ELR (cell line): ENCODE measurements around the gene ZXDC.

Experiments
- DNase-seq: peaks from one replicate; pipeline ENCODE4 v3.0.0-alpha.2; 2015; ENCODE audit warnings: low read depth

Gene ZXDC

DNA sequence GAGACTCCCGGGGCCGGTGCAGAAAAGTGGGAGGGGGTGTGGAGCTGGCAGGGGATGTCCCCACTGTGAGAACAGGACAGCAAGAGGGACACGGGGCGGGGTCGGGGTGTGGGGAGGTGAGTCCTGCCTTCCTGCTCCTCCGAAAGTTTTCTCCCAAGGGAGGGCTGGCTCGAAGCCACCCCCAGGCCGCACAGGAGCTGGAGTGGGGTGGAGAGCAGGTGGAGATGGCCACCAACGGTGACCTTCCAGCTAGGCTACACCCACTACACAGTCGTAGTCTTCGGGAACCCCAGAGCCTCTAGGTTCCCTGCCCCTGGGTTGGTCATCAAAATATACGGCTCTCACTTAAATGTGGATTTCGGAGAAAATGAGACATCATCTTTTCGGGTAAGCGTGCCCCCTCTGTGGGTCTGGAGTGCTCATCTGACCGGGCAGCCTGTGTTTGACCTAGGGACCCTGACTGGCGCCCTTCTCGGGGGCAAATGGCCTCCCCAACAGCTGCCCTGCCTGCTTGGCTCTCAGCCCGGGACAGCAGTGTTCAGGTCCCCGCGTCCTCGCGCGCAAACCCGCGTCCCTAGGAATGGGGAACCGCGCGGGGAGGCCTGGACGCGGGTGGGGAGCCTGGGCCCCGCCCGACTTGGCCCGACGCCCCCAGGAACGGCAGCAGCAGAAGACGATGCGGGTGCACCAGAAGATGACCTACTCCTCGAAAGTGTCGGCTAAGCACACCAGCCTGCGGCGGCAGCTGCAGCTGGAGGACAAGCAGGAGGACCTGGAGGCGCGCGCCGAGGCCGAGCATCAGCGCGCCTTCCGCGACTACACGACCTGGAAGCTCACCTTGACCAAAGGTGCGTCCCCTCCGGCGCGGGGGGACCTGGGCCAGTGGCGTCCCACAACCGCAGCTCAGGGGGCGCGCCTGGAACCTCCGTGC is 59.8 kb downstream of the ZXDC start:
- DNase-seq, result no peak

DNA sequence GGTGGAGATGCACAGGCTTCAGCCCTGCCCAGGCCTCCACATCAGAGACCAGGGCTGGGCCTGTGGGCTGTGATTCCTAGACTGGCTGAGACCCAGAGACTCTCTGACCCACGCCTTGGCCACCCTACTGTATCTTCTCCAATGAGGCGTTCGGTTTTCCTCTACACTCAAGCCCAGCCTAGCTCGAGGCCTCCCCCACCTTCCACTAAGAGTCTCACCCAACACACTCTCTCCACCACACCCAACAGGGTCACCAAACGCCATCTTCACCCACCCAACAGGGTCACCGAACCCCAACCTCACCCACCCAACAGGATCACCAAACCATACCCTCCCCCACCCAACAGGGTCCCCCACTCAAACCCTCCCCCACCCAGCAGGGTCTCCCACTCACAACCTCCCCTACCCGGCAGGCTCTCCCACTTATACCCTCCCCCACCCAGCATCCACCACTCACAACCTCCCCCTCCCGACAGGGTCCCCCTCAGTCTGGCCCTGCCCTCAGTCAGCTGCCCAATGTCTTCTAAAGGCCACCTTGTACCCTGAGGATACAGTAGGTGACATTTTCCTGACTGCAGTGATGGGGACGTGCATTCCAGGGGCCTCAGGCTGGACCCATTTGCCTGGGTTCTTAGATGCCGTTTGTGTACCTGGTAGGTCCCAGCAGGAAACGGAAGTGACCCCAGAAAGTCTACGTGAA is 60.6 kb downstream of the ZXDC start:
- no peak for DNase-seq

DNA sequence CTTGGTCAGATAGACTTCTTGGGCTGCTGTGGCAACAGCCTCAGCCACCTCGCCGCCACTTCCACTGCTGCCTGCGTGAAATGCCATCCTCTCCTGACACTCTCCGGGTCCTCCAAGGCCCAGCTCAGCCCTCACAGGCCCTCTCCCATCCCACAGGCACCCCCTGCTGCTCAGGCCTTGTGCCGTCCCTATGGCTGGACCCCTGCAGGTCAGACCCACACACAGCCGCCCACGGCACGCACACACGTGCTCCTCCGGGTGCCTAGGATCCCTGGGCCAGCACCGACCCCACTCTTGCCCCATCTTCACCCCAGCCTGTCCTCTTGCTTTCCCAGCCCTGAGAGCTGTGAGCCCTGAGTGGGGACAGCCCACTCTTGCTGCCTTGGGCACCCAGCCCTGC is 61.3 kb downstream of the ZXDC start:
- DNase-seq, result no peak

DNA sequence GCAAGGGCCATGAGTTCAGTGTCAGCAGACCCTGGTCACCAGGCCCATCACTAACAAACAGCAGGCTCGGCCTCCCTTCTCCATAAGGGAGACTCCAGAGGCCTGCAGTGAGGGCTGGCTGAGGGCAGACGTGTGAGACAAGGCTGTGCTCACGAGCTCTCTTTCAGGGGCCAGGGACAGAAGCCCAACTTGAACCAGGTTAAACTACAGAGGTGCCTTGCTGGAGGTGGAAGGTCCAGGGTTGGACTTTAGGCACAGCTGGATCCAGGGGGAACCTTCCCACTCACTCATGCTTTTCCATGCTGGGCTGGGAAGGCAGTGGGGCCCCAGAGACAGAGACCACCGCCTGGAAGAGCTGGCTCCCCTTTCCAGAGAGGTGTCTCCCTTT is 62.0 kb downstream of the ZXDC start:
- DNase-seq, result no peak

DNA sequence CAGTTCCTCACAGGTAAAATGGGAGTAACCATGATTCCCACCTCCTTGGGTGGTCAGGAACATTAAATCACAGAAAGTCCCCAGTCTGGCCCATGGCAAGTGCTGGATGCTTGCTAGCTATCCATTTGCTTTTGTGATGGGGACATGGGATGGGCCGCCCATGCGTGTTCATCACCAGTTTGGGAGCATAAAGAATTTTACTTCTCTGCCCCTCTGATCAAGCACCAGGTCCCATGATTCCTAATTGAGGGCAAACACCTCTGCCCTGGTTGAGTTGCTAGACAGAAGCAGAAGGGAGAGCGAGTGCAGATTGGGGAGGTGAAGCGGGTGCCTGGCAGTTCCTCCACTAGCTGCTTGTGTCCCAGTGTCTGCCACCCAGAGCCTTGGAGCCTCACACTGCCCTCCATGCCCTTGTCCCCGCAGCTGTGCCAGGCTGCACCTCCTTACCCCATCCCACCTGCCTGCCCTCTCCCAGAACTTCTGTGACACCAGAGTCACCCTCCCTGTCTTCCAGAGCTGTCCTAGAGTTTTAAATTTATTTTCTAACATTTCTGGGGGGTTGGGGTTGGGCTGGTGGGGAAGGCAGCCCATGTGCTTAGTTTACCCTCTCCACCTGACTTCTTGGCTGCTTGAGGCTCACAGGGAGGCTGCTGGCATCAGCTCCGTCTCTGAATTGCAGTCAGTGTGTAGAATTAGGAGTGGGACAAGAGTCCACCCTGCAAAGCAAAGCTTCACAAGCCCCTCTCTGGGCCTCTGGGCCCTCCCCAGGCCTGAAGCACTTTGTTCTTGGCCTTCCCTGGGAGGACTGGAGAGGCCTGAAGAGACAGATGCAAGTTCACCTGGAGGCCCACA is 62.6 kb downstream of the ZXDC start:
- no peak for DNase-seq

DNA sequence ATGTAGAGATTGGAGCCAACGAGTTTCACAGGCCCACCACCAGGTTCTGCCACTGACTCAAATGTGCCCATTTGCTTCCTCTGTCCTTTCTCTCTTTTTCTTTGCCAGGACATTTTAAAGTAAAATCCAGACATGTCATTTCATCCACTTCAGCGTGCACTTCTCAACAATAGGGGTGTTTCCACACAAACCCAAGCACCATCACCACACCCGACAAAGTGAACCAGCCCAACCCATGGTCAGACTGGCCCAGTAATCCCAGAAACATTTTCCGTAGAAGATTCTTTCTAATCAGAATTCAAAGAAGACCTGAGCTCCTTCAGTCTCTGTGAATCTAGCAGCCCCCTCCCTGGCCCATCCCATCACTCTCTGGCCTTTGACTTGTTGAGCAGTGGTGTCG is 67.6 kb downstream of the ZXDC start:
- no peak for DNase-seq

DNA sequence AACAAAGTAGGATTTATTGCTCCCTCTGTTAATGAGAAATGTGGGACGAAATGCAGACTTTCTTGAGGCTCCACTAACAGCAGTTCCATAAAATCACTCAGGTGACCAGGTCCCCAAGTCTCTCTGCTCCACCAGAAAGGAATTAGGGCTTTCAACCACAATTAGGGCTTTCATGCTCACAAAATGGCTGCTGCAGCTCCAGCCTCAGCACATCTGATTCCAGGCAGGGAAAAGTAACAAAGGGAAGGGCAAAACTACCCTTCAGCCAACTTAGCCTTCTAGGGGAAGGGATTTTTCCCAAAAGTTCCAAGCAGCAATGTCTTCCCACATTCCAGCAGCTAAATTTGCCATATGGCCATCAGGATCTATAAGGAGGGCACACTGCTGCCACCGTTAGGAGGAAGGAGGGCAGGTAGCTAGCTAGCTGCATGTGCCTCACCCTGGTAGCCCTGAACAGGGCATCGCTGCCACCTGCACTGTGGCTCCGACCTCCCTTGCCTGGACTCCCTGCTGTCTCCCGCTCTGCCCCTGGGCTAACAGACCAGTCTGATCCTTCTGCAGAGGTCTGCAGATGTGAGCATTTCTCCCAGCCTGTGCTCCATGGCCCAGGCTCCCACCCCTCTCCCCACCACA is 68.2 kb downstream of the ZXDC start:
- no peak for DNase-seq

DNA sequence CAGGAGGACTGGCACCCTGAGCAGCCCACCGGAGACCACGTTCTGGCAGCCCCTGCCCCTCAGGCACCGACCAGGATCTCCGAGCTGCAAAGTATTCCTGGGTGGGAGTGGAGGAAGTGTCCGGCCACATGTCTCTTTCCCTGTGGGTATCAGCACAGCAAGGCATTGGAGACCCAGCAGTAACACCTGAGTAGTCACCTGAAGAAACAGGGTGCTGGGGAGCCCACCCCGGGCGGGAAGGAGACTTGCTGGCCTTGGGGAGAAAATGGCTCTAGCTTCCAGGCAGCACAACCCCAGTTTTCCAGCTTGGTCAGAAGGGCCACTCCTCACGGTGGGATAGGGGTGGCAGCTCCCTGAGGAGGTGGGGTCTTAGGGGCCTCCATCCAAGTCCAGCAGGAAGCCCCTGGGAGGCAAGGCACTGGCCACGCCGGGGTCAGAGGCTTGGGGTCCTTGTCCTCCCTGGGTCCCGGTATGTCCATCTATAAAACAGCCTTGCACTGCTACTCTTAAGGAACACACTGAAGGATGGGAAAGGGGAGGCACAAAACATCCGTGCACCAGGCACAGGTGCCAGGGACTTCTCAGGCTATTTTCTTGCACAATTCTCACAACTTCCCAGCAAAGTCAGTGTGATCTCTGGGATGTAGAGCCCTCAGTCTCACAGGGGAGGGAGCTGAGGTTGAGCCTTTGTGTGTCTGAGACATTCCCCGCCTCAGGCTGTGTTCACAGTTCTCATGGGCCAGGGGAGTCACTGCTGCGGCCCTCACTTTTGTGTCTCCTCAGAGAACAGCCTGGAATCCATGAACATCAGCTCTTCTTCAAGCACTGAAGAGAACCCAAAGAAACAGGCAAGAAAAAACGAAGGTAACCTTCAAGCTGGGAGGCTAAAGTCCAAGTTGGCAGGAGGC is 69.0 kb downstream of the ZXDC start:
- no peak for DNase-seq

DNA sequence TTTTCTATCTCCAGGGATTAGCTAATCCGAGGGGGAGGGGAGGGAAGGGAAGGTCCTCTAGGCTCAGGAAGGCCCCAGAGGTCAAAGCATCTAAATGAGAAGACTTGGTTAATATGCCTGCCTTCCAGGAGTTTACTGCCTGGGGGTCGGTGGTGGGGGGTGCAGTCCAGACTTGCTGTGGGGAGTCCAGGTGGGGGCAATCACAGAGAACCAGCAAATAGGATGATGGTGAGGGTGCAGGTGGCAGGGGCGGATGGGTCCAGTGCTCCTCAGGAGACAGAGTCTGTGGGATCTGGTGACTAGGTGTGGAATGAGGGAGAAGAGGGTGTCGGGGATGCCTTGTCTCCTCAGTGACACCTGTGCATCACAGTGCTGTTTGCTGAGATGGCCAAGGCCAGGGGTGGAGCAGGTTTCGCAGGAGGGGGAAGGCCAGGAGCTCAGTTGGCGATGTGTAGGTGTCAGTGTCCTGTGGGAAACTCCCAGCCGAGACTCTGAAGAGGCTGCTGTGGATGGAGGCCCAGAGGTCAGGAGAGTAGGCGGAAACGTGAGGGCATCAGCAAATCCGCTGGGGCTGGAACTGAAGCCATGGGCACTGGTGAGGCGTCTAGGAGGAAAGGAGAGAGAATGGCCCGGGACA is 72.9 kb downstream of the ZXDC start:
- DNase-seq, result no peak

DNA sequence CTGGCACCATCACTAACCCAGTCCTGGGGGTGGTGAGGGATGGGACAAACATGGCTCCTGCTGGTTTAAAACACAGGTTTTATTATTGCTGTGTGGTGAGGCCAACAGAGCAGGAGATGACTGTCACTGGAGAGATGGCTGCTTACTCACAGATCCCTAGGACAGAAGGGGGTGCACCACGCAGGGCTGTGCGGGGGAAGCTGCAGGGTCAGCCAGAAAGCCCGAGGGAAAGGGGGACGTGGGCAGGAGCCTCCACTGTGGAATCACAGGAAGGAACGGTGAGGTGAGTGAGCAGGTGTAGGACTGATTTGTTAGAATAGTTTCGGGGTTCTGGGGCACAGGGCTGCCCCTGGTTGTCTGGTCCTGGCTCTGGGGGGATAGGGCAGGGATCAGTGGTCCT is 73.5 kb downstream of the ZXDC start:
- DNase-seq, result no peak

DNA sequence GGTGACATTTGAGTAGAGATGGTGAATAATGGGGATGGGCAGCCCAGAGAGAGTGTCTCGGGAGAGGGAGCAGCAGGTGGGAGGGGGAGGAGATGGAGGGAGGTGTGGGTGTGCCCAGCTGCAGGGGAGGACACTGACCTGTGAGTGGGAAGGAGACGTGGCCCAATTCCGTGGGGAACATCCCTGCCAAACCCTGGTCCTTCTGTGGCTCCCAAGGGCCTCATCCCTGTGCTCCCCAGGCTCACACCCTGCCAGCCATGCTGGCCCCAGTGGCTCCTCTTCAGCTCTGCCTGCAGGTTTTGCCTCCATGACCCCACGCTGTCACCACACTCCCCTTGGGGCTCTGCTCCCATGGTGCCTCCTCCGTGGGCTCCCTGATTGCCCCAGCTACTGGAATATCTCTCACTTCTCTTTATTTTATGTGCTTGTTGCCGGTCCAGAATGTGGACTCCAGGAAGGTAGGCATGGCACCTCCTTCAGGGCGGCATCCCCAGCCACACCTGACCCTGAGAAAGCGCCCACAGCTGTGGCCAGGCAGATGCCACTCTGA is 74.0 kb downstream of the ZXDC start:
- no peak for DNase-seq

DNA sequence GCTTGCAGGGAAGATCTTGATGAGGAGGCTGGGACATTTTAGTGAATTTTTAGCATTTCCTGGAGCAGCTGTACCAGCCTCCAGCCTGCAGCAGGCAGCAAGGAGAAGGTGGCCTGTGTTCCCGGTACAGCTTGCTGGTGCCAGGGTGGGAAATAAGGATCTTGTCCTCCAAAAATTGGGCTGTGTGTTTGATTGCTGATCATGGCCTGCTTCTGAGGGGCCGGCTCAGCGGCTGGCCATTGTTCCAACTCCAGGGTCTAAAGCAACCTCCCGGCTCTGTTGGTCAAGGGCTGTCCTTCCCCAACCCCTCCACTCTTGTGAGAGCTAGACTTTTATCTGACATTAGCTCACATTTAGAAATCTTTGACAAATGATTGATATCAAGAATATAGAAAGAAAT is 75.9 kb downstream of the ZXDC start:
- DNase-seq, result no peak

DNA sequence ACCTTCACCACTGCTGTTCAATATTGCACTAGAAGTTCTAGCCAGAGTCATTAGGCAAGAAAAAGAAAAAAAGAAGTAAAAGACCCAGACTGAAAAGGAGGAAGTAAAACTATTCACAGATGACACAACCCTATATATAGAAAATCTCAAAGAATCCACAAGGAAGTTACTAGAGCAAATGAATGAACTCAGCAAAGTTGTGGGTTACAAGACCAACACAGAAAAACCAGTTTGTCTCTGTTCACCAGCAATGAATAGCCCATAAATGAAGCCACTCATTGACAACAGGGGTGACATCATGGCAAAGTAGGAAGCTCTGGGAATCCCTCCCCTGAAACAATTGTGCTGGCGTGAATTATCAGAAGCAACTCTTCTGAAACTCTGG is 76.3 kb downstream of the ZXDC start:
- DNase-seq, result no peak

DNA sequence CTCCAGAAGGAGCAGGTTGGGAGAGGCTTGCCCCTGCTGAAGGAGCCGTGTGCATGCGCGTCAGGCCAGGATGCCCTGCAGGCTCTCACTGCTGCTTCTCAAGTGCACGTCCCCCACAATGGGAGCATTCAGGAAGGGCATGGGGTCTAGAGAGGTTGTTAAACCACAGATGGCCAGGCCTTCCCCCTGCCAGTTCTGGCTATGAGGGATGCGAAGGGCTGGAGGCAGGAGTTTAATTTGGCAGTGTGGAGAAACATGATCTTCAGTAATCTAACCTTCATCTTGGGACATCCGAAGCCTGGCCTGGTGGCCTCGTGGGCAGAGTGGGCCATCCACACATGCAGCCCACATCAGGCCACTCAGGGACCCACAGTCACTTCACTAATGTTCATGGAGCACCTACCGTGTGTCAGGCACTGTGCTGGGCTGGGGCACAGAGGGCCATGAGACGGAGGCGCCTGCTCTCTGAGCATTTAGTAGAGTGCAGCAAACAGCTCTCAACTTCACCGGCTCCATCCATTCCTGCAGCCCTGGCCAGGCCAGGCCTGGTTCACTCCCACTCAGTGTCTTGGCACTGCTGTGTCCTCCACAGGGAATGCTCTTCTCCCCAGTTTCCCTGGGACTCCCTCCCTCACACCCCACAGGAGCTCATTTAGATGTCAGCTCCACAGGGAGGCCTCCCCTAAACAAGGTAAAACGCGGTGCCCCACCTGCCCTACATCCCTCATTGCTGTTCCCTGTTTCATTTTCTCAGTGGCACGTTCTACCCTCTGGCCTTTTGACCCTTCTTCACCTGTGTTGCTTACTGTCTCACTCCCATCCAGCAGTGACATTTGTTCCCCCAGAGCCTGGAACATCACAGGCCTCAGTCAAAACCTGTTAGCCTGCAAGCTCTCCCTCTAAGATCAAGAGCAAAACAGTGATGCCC is 77.0 kb downstream of the ZXDC start:
- DNase-seq, result no peak

DNA sequence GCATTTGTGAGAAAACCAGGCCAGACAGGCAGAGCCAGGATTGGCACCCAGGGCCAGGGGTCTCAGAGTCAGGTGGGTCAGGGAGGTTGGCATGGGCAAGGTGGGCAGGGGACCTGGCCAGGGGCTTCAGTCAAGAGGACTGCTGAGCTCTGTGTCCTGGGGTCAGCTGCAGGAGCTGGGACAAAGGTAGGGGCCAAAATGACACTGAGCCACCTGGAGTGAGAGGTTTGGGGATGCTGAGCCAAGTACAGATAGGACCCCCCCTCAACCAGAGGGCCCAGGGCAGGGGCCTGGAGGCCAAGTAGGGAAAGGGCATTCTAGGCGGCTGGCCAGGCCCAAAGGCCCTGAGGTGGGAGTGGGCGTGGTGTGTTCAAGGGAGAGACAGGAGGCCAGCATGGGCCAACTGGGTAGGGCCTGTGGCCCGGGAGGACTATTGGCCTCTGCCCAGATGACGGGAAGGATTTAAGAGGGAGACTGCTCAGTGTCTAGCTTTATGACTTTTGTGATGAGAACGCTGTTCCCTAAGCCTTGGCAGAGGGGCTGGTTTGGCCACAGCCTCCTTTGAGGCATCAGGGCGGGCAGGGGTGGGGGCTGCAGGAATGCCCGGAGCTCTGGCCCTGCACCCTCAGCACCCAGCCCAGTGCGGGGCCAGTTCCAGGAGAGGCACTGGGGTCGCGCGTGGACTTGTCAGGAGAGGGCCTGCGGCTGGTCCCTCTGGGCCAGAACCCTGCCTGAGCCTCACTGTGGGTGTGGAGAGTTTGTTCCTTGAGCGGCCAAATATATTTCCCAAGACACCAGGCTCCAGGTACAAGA is 77.9 kb downstream of the ZXDC start:
- no peak for DNase-seq

DNA sequence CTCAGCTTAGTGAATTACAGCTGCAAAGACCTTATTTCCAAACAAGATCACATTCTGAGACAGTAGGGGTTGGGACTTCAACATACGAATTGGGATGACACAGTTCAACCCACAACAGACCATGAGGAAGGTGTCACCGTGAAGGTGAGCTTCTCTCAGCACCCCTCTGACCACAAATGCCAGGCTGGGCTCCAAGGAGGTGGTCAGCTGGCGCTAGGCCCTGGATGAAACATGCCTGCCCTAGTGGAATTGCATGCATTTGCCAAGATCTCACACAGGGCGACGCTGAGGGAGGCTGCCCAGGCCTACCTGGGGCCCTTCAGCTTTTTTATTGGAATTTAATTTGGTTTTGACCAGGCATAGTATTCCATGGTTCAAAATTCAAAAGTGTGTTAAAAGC is 79.2 kb downstream of the ZXDC start:
- no peak for DNase-seq

DNA sequence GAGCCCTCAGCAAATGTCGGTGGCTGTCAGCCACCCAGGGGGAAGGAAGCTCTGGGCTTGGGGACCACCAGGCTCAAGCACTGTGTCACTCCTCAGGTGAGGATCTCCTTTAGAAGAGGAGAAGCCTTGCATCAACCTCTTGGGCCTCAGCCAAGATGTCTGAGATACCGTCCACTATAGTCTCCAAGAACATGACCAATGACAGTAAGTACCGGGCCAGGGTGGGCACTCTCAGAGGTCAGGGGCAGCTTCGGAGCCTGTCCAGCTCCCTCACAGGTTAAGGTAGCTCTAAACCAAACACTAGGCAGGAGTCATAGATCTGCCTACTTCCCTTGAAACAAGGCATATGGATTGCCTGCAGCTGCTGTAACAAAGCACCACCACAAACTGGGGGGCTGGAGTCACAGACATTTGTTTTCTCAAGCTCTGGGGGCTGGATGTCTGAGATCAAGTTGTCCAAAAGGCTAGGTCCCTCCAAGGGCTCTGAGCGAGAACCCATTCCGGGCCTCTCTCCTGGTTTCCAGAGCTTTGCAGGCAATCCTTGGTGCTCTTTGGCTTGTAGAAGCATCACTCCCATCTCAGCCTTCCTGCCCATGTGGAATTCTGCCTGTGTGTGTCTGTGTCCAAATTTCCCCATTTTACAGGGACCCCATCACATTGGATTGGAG is 79.7 kb downstream of the ZXDC start:
- DNase-seq, result no peak

DNA sequence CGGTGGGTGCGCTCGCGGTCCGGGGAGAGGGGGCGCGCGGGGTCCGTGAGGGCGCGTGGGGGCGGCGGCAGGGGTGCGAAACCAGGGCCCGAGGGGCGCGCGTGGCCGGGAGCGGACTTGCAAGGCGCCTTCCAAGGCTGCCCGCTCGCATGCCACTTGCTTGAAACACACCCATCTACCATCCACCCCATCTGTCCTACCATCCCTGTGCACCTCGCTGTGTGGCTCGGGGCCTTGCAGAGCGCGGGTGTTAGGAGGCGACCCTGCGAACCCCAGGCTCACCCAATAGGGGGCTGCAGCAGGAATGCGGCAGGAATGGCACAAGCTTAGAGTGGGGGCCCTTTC is 80.7 kb downstream of the ZXDC start:
- no peak for DNase-seq
